Fibroblast of mammary gland (primary cell): ENCODE measurements around the gene FREM3.

Source experiments
- DNase-seq: peaks from one replicate; pipeline ENCODE4 v3.0.0-alpha.2; 2010; ENCODE audit warnings: low read depth
- H3K4me3 ChIP-seq: 2 replicates; pipeline ENCODE4 v1.5.1; 2011; ENCODE audit warnings: low read depth, mild to moderate bottlenecking, low read length, moderate library complexity; ENCODE audit not compliant: control insufficient read depth
- CTCF ChIP-seq: conservative IDR thresholded peaks from 2 replicates; pipeline ENCODE4 v1.5.1; 2011; ENCODE audit warnings: low read depth, low read length, inconsistent platforms; ENCODE audit not compliant: control insufficient read depth, insufficient read depth

Gene FREM3

GRCh38 chr4:143618811-143619210 lies 81.7 kb downstream of the FREM3 start:
- no peak for TF ChIP-seq CTCF
- H3K4me3 ChIP-seq: no peak overlapping the region
- DNase-seq: no peak

- DNase-seq: peak; percentile 41
- no peak overlapping the region for H3K4me3 ChIP-seq
- TF ChIP-seq CTCF: no peak
Measured at GRCh38 chr4:143617994-143618679, 82.3 kb downstream of the FREM3 start.

- peak; percentile 87 for DNase-seq
- no peak overlapping the region for H3K4me3 ChIP-seq
- no peak for TF ChIP-seq CTCF
Measured at GRCh38 chr4:143616771-143617170, 83.7 kb downstream of the FREM3 start.

- no peak for TF ChIP-seq CTCF
- DNase-seq: no peak
- no peak overlapping the region for H3K4me3 ChIP-seq
Measured at GRCh38 chr4:143609492-143609891, 91.0 kb downstream of the FREM3 start.

GRCh38 chr4:143606480-143606879 lies 94.0 kb downstream of the FREM3 start:
- no peak for TF ChIP-seq CTCF
- no peak overlapping the region for H3K4me3 ChIP-seq
- DNase-seq: no peak

- no peak for TF ChIP-seq CTCF
- no peak overlapping the region for H3K4me3 ChIP-seq
- no peak for DNase-seq
Measured at GRCh38 chr4:143599827-143600226, 100.6 kb downstream of the FREM3 start.

GRCh38 chr4:143598816-143599215 lies 101.7 kb downstream of the FREM3 start:
- DNase-seq: no peak
- H3K4me3 ChIP-seq: no peak overlapping the region
- no peak for TF ChIP-seq CTCF
